H1 (cell line): ENCODE results near the gene TPM1. TPM values are rescaled to one million over a fixed set of nuclear protein-coding genes. Genes with fewer than 3 reads are reported as not detected.
A peak's percentile ranks its signal among the peaks of the same experiment; 100 is the strongest.

Source experiments
- ASH2L ChIP-seq: fragments of 200-600, 300-600 bp; sonication (generic); IDR thresholded peaks from one replicate; pipeline ENCODE4 v1.7.1; 2017; ENCODE audit warnings: low read length
- CHD2 ChIP-seq: IDR thresholded peaks from 2 replicates; pipeline ENCODE4 v1.6.1; 2012; ENCODE audit warnings: low read length, improper control_type of control experiment
- PHF8 ChIP-seq: fragments of 200-600 bp; sonication (generic); conservative IDR thresholded peaks from 2 replicates; pipeline ENCODE4 v1.7.1; 2012; ENCODE audit warnings: low read depth, mild to moderate bottlenecking, inconsistent platforms, low read length, moderate library complexity
- SAP30 ChIP-seq: fragments of 300-600 bp; sonication (generic); IDR thresholded peaks from 2 replicates; pipeline ENCODE4 v1.7.1; 2012; ENCODE audit warnings: low read length, moderate library complexity, mild to moderate bottlenecking, inconsistent platforms; ENCODE audit not compliant: insufficient read depth, insufficient replicate concordance
- SIX5 ChIP-seq: IDR thresholded peaks from 2 replicates; pipeline ENCODE4 v1.6.1; 2011; ENCODE audit warnings: mild to moderate bottlenecking, low read depth, low read length
- SUZ12 ChIP-seq: fragments of 200-600 bp; sonication (generic); IDR thresholded peaks from 2 replicates; pipeline ENCODE4 v1.6.1; 2012; ENCODE audit warnings: mild to moderate bottlenecking, inconsistent platforms, low read length, moderate library complexity, mixed read lengths
- TAF1 ChIP-seq: IDR thresholded peaks from 2 replicates; pipeline ENCODE4 v1.6.1; 2011; ENCODE audit warnings: mild to moderate bottlenecking, low read depth, low read length
- TEAD4 ChIP-seq: IDR thresholded peaks from 2 replicates; pipeline ENCODE4 v1.6.1; 2012; ENCODE audit warnings: low read depth, low read length, inconsistent platforms, mixed read lengths
- YY1 ChIP-seq: IDR thresholded peaks from 2 replicates; pipeline ENCODE4 v1.6.1; 2011; ENCODE audit warnings: low read depth, mild to moderate bottlenecking, low read length
- ZNF274 ChIP-seq: IDR thresholded peaks from 2 replicates; pipeline ENCODE4 v1.7.0; 2012; ENCODE audit warnings: low read length, borderline replicate concordance; ENCODE audit errors: extremely low read depth
- polyA plus RNA-seq, 7 experiments: library from polyadenylated mRNA; depleted of rRNA in 3 of 7; stranded (reverse) in 5 of 7; unstranded in 2 of 7; fragments of >200 nt in 5 of 7; fragments of 200-250 nt in 2 of 7; gene quantifications; 1 replicate in 5 of 7; 2 replicates in 1 of 7; 4 replicates in 1 of 7; pipeline versions ENCODE4 v1.2.1 to v1.2.3, GENCODE V29; 2011 to 2013; ENCODE audit warnings: missing spikeins in 2 of 7, mixed read lengths in 2 of 7
- total RNA-seq: library from RNA; stranded (reverse); fragmentation: NEBNext Ultra II Directional; extraction: Animal tissue kit (Norgen Biotek cat#: 25700); gene quantifications from 2 replicates; pipeline ENCODE4 v1.2.1, GENCODE V29; 2021
- TF ChIP-seq, protein P1 (sequence below): IDR thresholded peaks from 2 replicates; pipeline ENCODE4 v1.6.1; 2012; ENCODE audit warnings: low read length, inconsistent platforms
- TF ChIP-seq, protein P2 (sequence below): IDR thresholded peaks from 2 replicates; pipeline ENCODE4 v1.6.1; 2012; ENCODE audit warnings: inconsistent platforms

TPM1 gene
- total and polyA plus RNA-seq, 2 of the 8 experiments (the other 6 are each of a cell fraction or from before 2014, with no cell fraction given), result 258 to 579 TPM

DNA sequence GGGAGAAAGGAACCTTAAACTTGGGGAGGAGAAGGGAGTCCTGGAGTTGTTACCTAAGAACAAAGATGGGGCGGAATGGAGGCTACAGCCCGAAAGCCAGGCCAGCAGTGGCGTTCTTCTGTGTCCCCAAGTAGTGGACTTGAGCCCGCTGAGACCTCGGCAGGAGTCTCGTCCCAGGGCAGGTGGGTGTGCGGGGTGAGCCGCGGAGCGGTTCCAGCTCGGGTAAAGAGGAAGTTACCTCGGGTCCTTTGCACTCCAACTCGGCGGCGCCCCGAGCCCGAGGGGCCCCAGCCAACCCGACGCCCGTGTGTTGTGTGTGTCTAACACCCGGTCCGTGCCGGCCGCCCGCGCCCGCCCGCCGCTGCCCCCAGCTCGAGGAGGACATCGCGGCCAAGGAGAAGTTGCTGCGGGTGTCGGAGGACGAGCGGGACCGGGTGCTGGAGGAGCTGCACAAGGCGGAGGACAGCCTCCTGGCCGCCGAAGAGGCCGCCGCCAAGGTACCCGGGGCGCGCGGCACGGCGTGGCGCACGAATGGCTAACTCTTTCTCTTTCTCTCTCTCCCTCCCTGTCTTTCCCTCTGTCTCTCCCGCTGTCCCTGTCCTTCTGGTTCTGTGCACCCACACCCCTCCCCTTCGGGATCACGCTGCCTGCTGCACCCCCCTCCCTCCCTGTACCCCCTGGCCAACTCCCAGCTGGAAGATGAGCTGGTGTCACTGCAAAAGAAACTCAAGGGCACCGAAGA lies 959 bp downstream of the TPM1 start (continued):
- TF ChIP-seq, protein P1, sequence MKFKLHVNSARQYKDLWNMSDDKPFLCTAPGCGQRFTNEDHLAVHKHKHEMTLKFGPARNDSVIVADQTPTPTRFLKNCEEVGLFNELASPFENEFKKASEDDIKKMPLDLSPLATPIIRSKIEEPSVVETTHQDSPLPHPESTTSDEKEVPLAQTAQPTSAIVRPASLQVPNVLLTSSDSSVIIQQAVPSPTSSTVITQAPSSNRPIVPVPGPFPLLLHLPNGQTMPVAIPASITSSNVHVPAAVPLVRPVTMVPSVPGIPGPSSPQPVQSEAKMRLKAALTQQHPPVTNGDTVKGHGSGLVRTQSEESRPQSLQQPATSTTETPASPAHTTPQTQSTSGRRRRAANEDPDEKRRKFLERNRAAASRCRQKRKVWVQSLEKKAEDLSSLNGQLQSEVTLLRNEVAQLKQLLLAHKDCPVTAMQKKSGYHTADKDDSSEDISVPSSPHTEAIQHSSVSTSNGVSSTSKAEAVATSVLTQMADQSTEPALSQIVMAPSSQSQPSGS, result peak; percentile 27
- TF ChIP-seq CHD2 (no peak), PHF8 (no peak), SIX5 (no peak), ZNF274 (no peak), TAF1 (0 out of 2 replicates have a peak, but pooled peaks have one; percentile 32), SUZ12 (no peak), YY1 (no peak), TEAD4 (no peak), SAP30 (no peak), ASH2L (no peak)
- TF ChIP-seq, protein P2, sequence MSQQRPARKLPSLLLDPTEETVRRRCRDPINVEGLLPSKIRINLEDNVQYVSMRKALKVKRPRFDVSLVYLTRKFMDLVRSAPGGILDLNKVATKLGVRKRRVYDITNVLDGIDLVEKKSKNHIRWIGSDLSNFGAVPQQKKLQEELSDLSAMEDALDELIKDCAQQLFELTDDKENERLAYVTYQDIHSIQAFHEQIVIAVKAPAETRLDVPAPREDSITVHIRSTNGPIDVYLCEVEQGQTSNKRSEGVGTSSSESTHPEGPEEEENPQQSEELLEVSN, result no peak
